Type B pancreatic cell (in vitro differentiated cells): Measurements from ENCODE around the gene SIRT4. TPM values are rescaled to one million over a fixed set of nuclear protein-coding genes. Genes with fewer than 3 reads are reported as not detected.
A peak's percentile ranks its signal among the peaks of the same experiment; 100 is the strongest.

Experiments used
- DNase-seq: peaks from one replicate; pipeline ENCODE4 v3.0.0; 2021; ENCODE audit warnings: mixed read lengths; ENCODE audit not compliant: unreplicated experiment; ENCODE audit errors: extremely low spot score
- H3K27ac Mint-ChIP-seq: 2 replicates; pipeline ENCODE4 v1.8.0; 2021; ENCODE audit warnings: mild to moderate bottlenecking, mixed read lengths
- H3K27me3 Mint-ChIP-seq: 2 replicates; pipeline ENCODE4 v1.8.0; 2021; ENCODE audit warnings: mixed read lengths
- H3K36me3 Mint-ChIP-seq: 2 replicates; pipeline ENCODE4 v1.8.0; 2021; ENCODE audit warnings: mixed read lengths
- H3K4me1 Mint-ChIP-seq: one replicate; pipeline ENCODE4 v1.8.0; 2021; ENCODE audit warnings: mixed read lengths; ENCODE audit not compliant: unreplicated experiment
- H3K4me3 Mint-ChIP-seq: 2 replicates; pipeline ENCODE4 v1.8.0; 2021; ENCODE audit warnings: mild to moderate bottlenecking, mixed read lengths
- H3K9me3 Mint-ChIP-seq: 2 replicates; pipeline ENCODE4 v1.8.0; 2021; ENCODE audit warnings: mixed read lengths
- total RNA-seq: library from RNA; stranded (reverse); gene quantifications from 2 replicates; pipeline ENCODE4 v1.2.1, GENCODE V29; 2021; ENCODE audit warnings: low replicate concordance
- TF ChIP-seq, protein P1 (sequence below): fragments of 200-600 bp; sonication (generic); conservative IDR thresholded peaks from 2 replicates; pipeline ENCODE4 v1.5.0; 2021; ENCODE audit warnings: antibody characterized with exemption, mild to moderate bottlenecking

SIRT4 gene
- total RNA-seq, 1 donor from 2014 or later, result 2.0 TPM

DNA sequence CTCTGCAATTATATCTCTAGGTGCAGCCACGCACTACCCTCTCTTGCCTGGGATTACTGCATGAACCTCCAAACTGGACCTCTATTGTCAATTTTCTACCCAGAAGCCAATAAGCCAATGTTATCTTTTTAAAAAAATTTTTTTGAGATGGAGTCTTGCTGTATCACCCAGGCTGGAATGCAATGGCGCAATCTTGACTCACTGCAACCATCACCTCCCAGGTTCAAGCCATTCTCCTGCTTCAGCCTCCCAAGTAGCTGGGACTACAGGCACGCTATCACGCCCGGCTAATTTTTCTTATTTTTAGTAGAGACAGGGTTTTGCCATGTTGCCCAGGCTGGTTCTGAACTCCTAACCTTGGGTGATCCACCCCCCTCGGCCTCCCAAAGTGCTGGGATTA, 25.4 kb upstream of the SIRT4 start:
- Mint-ChIP-seq H3K27me3 (no peaks in the 10 kb centered on the region), H3K4me3 (no peak overlapping the region), H3K36me3 (no peaks in the 10 kb centered on the region), H3K4me1 (no peaks in the 10 kb centered on the region), H3K9me3 (no peaks in the 10 kb centered on the region), H3K27ac (no peak overlapping the region)
- TF ChIP-seq, protein P1, sequence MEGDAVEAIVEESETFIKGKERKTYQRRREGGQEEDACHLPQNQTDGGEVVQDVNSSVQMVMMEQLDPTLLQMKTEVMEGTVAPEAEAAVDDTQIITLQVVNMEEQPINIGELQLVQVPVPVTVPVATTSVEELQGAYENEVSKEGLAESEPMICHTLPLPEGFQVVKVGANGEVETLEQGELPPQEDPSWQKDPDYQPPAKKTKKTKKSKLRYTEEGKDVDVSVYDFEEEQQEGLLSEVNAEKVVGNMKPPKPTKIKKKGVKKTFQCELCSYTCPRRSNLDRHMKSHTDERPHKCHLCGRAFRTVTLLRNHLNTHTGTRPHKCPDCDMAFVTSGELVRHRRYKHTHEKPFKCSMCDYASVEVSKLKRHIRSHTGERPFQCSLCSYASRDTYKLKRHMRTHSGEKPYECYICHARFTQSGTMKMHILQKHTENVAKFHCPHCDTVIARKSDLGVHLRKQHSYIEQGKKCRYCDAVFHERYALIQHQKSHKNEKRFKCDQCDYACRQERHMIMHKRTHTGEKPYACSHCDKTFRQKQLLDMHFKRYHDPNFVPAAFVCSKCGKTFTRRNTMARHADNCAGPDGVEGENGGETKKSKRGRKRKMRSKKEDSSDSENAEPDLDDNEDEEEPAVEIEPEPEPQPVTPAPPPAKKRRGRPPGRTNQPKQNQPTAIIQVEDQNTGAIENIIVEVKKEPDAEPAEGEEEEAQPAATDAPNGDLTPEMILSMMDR, result no peak
- no peak for DNase-seq

DNA sequence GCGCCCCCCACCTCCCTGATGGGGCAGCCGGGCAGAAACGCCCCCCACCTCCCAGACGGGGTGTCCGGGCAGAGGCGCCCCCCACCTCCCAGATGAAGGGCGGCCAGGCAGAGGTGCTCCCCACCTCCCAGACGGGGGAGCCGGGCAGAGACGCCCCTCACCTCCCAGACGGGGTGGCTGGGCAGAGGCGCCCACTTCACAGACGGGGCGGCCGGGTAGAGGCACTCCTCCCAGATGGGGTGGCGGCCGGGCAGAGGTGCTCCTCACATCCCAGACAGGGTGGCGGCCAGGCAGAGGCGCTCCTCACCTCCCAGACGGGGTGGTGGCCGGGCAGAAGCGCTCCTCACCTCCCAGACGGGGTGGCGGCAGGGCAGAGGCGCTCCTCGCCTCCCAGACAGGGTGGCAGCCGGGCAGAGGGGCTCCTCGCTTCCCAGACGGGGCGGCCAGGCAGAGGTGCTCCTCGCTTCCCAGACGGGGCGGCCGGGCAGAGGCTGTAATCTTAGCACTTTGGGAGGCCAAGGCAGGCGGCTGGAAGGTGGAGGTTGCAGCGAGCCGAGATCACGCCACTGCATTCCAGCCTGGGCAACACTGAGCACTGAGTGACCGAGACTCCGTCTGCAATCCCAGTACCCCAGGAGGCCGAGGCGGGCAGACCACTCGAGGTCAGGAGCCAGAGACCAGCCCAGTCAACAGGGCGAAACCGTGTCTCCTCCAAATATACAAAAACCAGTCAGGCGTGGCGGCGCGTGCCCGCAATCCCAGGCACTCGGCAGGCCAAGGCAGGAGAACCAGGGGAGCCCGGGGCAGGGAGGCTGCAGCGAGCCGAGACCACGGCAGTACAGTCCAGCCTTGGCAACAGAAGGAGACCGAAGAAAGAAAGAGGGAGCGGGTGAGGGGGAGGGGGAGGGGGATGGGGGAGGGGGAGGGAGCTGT, 23.7 kb upstream of the SIRT4 start:
- no peaks in the 10 kb centered on the region for H3K4me1 Mint-ChIP-seq
- TF ChIP-seq, protein P1, result no peak
- no peak overlapping the region for H3K27ac Mint-ChIP-seq
- no peak overlapping the region for H3K4me3 Mint-ChIP-seq
- H3K27me3 Mint-ChIP-seq, result no peaks in the 10 kb centered on the region
- H3K36me3 Mint-ChIP-seq, result no peaks in the 10 kb centered on the region
- DNase-seq, result no peak
- H3K9me3 Mint-ChIP-seq, result no peaks in the 10 kb centered on the region

DNA sequence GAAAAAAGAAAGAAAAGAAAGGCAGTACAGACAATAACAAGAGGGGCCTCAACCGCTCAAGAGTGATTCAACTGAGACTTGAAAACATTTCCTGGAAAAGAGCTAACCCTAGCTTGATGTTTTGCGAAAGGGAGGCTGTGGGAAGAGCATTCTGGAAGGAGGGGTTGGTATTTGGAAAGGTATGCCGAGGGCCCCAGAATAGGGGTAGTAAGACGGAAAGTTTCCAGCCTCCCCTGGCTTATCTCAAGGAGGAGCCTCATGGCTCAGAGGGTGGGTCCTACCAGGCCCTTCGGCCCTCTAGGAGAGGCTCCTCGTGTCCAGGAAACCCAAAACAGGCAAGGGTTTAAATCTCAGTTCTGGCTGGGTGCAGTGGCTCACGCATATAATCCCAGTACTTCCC, 18.8 kb upstream of the SIRT4 start:
- Mint-ChIP-seq H3K4me1 (peaks cover 6% of the 10 kb centered on the region), H3K9me3 (no peaks in the 10 kb centered on the region), H3K27me3 (peaks cover 2% of the 10 kb centered on the region), H3K36me3 (no peaks in the 10 kb centered on the region), H3K4me3 (no peak overlapping the region), H3K27ac (no peak overlapping the region)
- no peak for DNase-seq
- TF ChIP-seq, protein P1, result no peak

DNA sequence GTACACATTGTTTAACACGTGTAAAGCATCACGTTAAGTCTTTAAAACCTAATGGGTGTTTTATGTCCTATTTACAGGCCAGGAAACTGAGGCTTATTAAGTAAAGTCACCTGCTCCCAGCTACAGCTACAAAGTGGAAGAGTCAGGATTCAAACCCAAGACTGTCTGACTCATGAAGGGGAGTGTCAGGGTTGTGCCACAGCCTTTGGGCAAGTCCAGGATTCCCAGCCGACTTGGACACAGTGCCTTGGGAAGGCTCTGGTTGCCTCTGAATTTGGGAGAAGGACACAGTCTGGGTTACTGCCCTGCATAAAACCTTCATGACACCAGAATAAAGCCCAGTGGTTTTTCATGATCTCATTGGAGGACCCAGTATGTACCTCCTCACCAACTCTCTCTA, 17.7 kb upstream of the SIRT4 start:
- Mint-ChIP-seq H3K36me3 (no peaks in the 10 kb centered on the region), H3K27ac (no peak overlapping the region), H3K4me3 (no peak overlapping the region), H3K27me3 (peaks cover 2% of the 10 kb centered on the region), H3K9me3 (no peaks in the 10 kb centered on the region), H3K4me1 (peaks cover 6% of the 10 kb centered on the region)
- DNase-seq, result no peak
- TF ChIP-seq, protein P1, result no peak

DNA sequence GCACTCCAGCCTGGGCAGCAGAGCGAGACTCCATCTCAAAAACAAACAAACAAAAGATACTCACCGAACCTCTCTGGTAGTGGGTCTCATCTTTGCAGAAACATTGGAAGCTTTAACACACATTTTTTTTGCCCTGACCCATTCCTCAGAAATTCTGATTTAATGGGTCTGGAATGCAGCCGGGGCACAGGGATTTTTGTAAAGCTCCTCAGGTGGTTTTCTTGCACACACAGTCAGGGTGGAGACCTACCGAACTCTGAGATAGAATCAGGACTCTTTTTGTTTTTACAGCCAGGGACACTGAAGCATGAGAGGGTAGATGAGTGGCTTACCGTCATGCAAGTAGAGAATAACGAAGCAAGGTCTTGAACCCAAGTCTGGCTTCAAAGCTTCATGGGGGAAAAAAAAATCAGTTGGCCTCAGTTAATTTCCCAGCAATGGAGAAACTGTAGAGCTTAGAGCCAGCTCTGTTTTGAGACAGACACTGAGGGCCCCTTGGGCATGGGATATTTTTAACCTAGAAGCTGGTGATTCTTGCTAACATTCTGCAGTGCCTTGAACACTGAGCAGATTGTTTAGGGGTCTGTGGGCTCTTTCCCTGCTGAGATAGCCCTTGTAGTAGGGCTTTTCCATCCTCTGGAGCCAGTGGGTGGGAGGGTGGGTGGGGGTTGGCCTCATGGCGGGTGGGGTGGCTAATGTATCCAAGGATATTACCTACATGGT, 15.2 kb upstream of the SIRT4 start:
- Mint-ChIP-seq H3K4me1 (peaks cover 10% of the 10 kb centered on the region), H3K27ac (peak overlapping the region; percentile 79), H3K36me3 (no peaks in the 10 kb centered on the region), H3K4me3 (peak overlapping the region; percentile 46), H3K9me3 (no peaks in the 10 kb centered on the region), H3K27me3 (peaks cover 2% of the 10 kb centered on the region)
- DNase-seq, result no peak
- TF ChIP-seq, protein P1, result no peak
